Keratinocyte (primary cell): ENCODE results near the gene PUM1. TPM values are rescaled to one million over a fixed set of nuclear protein-coding genes. Genes with fewer than 3 reads are reported as not detected.

ENCODE experiments used
- DNase-seq: peaks from one replicate; pipeline ENCODE4 v3.0.0-alpha.2; 2011; ENCODE audit warnings: low read depth, missing footprints, low spot score
- FAIRE-seq: peaks from 2 replicates; lab custom pipeline; 2011; peaks lifted over from hg19 to GRCh38; lab: Jason Lieb, UNC
- H2AFZ ChIP-seq: 2 replicates; pipeline ENCODE4 v1.6.0; 2012; ENCODE audit warnings: low read length, control low read depth, inconsistent platforms; ENCODE audit not compliant: control insufficient read depth
- H3K27ac ChIP-seq: 2 replicates; pipeline ENCODE4 v1.5.1; 2011; ENCODE audit warnings: low read length; ENCODE audit not compliant: control insufficient read depth, insufficient read depth
- H3K27me3 ChIP-seq: 3 replicates; pipeline ENCODE4 v1.6.0; 2011; ENCODE audit warnings: low read length; ENCODE audit not compliant: control insufficient read depth, insufficient read depth; ENCODE audit errors: extremely low read depth
- H3K36me3 ChIP-seq, 2 experiments: 2 replicates in 1 of 2; 3 replicates in 1 of 2; pipeline ENCODE4 v1.5.1; 2011; ENCODE audit warnings: low read length in 2 of 2, mild to moderate bottlenecking in 1 of 2; ENCODE audit not compliant: control insufficient read depth in 2 of 2, insufficient read depth in 2 of 2; ENCODE audit errors: extremely low read depth in 1 of 2
- H3K4me1 ChIP-seq: 3 replicates; pipeline ENCODE4 v1.5.1; 2011; ENCODE audit warnings: low read length; ENCODE audit not compliant: control insufficient read depth, insufficient read depth; ENCODE audit errors: extremely low read depth
- H3K4me2 ChIP-seq: 3 replicates; pipeline ENCODE4 v1.6.0; 2011; ENCODE audit warnings: low read depth, low read length; ENCODE audit not compliant: control insufficient read depth, insufficient read depth; ENCODE audit errors: extremely low read depth
- H3K4me3 ChIP-seq, 3 experiments: fragments of 200-600 bp in 1 of 3; sonication (generic) in 1 of 3; 2 replicates in 2 of 3; 3 replicates in 1 of 3; pipeline ENCODE4 v1.5.1; 2011 to 2016; ENCODE audit warnings: low read length in 3 of 3, mild to moderate bottlenecking in 3 of 3, control low read depth in 2 of 3, inconsistent platforms in 1 of 3, low read depth in 1 of 3, mixed read lengths in 1 of 3, mixed run types in 1 of 3, moderate library complexity in 1 of 3; ENCODE audit not compliant: control insufficient read depth in 2 of 3, insufficient read depth in 2 of 3; ENCODE audit errors: extremely low read depth in 1 of 3
- H3K79me2 ChIP-seq: 2 replicates; pipeline ENCODE4 v1.6.0; 2012; ENCODE audit warnings: low read length; ENCODE audit not compliant: control insufficient read depth, insufficient read depth
- H3K9ac ChIP-seq: 3 replicates; pipeline ENCODE4 v1.6.0; 2011; ENCODE audit warnings: low read length; ENCODE audit not compliant: control insufficient read depth, insufficient read depth; ENCODE audit errors: extremely low read depth
- H3K9me1 ChIP-seq: 3 replicates; pipeline ENCODE4 v1.6.0; 2011; ENCODE audit warnings: low read length; ENCODE audit not compliant: control insufficient read depth, insufficient read depth; ENCODE audit errors: extremely low read depth
- H3K9me3 ChIP-seq: 2 replicates; pipeline ENCODE4 v1.5.1; 2012; ENCODE audit warnings: low read depth, low read length; ENCODE audit not compliant: control insufficient read depth
- H4K20me1 ChIP-seq: 3 replicates; pipeline ENCODE4 v1.6.0; 2011; ENCODE audit warnings: low read length; ENCODE audit not compliant: control insufficient read depth, insufficient read depth; ENCODE audit errors: extremely low read depth
- CTCF ChIP-seq, 3 experiments: IDR thresholded peaks in 1 of 3; conservative IDR thresholded peaks in 1 of 3; optimal IDR thresholded peaks in 1 of 3; 2 replicates in 2 of 3; 3 replicates in 1 of 3; pipeline versions ENCODE3 to v1.5.1; 2011; ENCODE audit warnings: low read length in 3 of 3, mild to moderate bottlenecking in 3 of 3, moderate library complexity in 2 of 3, control low read depth in 1 of 3, inconsistent platforms in 1 of 3; ENCODE audit not compliant: insufficient read depth in 2 of 3; ENCODE audit errors: extremely low read depth in 1 of 3
- EZH2 ChIP-seq: IDR thresholded peaks from one replicate; pipeline ENCODE4 v1.6.1; 2012; ENCODE audit warnings: inconsistent platforms, mild to moderate bottlenecking, low read length, moderate library complexity
- dilution Hi-C: fragments of 300-500 bp; cut with MboI; formaldehyde crosslinking; loops from one replicate; pipeline ENCODE4 v1.7.0; 2020; ENCODE audit warnings: low sequenced_read_pairs; ENCODE audit not compliant: extremely low pct_ligation_motif_present
- polyA plus RNA-seq, 5 experiments: library from polyadenylated mRNA; depleted of rRNA in 3 of 5; stranded (reverse) in 3 of 5; stranded (forward) in 1 of 5; unstranded in 1 of 5; fragments of >200 nt; gene quantifications; 1 replicate in 1 of 5; 2 replicates in 3 of 5; 3 replicates in 1 of 5; pipeline versions ENCODE4 v1.2.1 to v1.2.3, GENCODE V29; 2011 to 2012; ENCODE audit warnings: missing spikeins in 2 of 5, low read depth in 1 of 5, low replicate concordance in 1 of 5

PUM1 gene
- polyA plus RNA-seq, 1 donor (not counting 4 experiments of a cell fraction or from before 2014, with no cell fraction given): 68.6 TPM

DNA sequence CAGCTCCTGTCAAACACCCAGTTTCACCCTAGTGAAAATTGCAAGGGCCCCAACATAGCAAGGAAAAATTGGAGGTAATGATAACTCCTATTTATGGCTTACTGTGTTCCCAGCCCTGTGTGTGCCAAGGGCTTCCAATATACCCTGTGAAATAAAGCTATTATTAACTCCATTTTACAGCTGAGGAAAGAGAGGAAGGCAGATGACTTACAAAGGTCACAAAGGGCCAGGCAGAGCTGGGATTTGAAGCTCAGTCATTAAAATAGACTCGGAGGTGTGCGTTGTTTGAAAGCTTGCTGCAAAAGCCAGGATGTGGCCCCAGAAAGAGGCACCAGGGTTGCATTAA lies 136.8 kb downstream of the PUM1 start:
- dilution Hi-C loops: no loop called here
- H3K79me2 ChIP-seq: peaks cover 6% of the 10 kb centered on the region

DNA sequence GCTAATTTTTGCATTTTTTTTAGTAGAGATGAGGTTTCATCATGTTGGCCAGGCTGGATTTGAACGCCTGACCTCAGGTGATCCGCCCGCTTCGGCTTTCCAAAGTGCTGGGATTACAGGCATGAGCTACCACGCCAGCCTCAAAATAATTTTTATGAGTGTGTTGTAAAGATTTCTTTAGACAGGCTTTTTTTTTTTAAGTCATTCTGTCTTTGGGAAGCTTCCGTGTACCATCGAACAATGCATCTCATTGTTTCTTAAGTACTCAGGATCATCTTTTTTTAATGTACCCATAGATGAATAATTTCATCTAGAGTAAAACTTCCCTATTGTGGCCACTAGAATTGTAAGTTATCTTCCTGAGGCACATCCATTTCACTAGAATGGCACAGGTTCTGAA lies 137.3 kb downstream of the PUM1 start:
- dilution Hi-C loops: no loop called here
- DNase-seq (no peak), FAIRE-seq (no peak)
- Histone ChIP-seq H3K4me3 (no peak overlapping the region), H3K9me1 (no peaks in the 10 kb centered on the region), H4K20me1 (no peaks in the 10 kb centered on the region), H3K4me2 (no peak overlapping the region), H3K4me1 (peaks cover 2% of the 10 kb centered on the region), H2AFZ (no peak overlapping the region), H3K9ac (no peak overlapping the region), H3K27ac (no peak overlapping the region), H3K36me3 (peaks cover 5 to 6% of the 10 kb centered on the region in 2 experiments), H3K9me3 (no peaks in the 10 kb centered on the region), H3K27me3 (no peaks in the 10 kb centered on the region), H3K79me2 (peaks cover 3% of the 10 kb centered on the region)
- no peak for TF ChIP-seq EZH2
- no peak for TF ChIP-seq CTCF (optimal IDR thresholded peaks at IDR 0.05 in 1 of 3, IDR thresholded peaks at IDR 0.05 in 1 of 3, conservative IDR thresholded peaks at IDR 0.05 in 1 of 3; ENCODE audit: extremely low read depth in 1 of 3, insufficient read depth in 2 of 3, low read length in 3 of 3)

More for the DNA sequence above, 136.8 kb downstream of the PUM1 start:
- FAIRE-seq (no peak), DNase-seq (no peak)
- Histone ChIP-seq H3K4me1 (peaks cover 5% of the 10 kb centered on the region), H3K27me3 (no peaks in the 10 kb centered on the region), H3K9ac (no peak overlapping the region), H3K36me3 (peaks cover 8 to 11% of the 10 kb centered on the region in 2 experiments), H3K9me1 (peaks cover 2% of the 10 kb centered on the region), H3K4me3 (no peak overlapping the region), H2AFZ (no peak overlapping the region), H3K4me2 (no peak overlapping the region), H3K9me3 (no peaks in the 10 kb centered on the region), H4K20me1 (no peaks in the 10 kb centered on the region), H3K27ac (no peak overlapping the region)
- TF ChIP-seq EZH2 (no peak), CTCF (optimal IDR thresholded peaks at IDR 0.05 in 1 of 3, IDR thresholded peaks at IDR 0.05 in 1 of 3, conservative IDR thresholded peaks at IDR 0.05 in 1 of 3; ENCODE audit: extremely low read depth in 1 of 3, insufficient read depth in 2 of 3, low read length in 3 of 3) (no peak)
